Measurements from ENCODE around the gene FOXF2. TPM values are rescaled to one million over a fixed set of nuclear protein-coding genes. Genes with fewer than 3 reads are reported as not detected.
"Not testable (repeated sequence)": the region's sequence is repeated elsewhere in the genome, so short reads cannot be mapped to it uniquely, and the experiment has no call there.

The FOXF2 gene
- total RNA-seq, 1 experiment from 2014 or later, result not detected

DNA sequence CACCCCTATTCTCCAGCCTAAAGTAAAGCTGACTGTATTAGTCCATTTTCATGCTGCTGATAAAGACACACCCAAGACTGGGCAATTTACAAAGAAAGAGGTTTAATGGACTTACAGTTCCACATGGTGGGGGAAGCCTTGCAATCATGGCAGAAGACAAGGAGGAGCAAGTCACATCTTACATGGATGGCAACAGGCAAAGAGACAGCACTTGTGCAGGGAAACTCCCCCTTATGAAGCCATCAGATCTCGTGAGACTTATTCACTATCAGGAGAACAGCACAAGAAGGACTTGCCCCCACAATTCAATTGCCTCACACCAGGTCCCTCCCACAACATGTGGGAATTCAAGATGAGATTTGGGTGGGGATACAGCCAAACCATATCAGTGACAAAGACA is 19.7 kb upstream of the FOXF2 start:
- not testable (repeated sequence) for H3K4me2 ChIP-seq (ENCODE audit: low read depth, low read length, poor library complexity, severe bottlenecking); DNase-seq; H3K4me1 ChIP-seq (ENCODE audit: low read length); H3K9me2 ChIP-seq (replicated peaks; ENCODE audit: insufficient read depth, low read length); H3K27ac ChIP-seq (ENCODE audit: low read length); H3K27me3 ChIP-seq (ENCODE audit: low read length); H3K9ac ChIP-seq (ENCODE audit: low read length); H3K9me3 ChIP-seq (ENCODE audit: low read length); H2AFZ ChIP-seq (ENCODE audit: low read length); H3K4me3 ChIP-seq (ENCODE audit: low read length); H3K79me2 ChIP-seq (ENCODE audit: low read length); H3K36me3 ChIP-seq (ENCODE audit: insufficient read depth, low read length); H4K20me1 ChIP-seq (ENCODE audit: insufficient read depth, low read depth, low read length)

DNA sequence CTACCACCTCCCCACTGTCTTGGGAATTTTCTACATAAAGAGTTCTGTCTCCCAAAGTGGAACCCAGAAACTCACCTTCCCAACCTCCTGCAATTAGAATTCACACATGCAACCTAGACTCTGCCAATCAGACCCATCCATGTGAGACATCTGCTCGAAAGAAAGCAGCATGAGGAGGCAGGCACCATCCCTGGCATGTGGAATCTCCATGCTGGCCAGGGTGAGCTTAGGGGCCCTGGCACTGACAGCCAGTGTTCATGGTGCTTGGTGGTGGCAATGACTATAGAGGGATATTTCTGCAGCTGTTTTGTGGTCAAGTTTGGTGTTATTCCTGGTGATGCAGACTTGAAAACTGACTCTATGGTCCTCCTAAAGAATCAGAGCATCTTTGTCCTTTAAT is 17.4 kb upstream of the FOXF2 start:
- H3K9me3 ChIP-seq (ENCODE audit: low read length), result no peaks in the 10 kb centered on the region
- no peak overlapping the region for H3K4me3 ChIP-seq (ENCODE audit: low read length)
- H3K4me1 ChIP-seq (ENCODE audit: low read length), result no peaks in the 10 kb centered on the region
- no peaks in the 10 kb centered on the region for H3K79me2 ChIP-seq (ENCODE audit: low read length)
- H4K20me1 ChIP-seq (ENCODE audit: insufficient read depth, low read depth, low read length), result no peaks in the 10 kb centered on the region
- H2AFZ ChIP-seq (ENCODE audit: low read length), result no peak overlapping the region
- H3K9ac ChIP-seq (ENCODE audit: low read length), result no peak overlapping the region
- H3K36me3 ChIP-seq (ENCODE audit: insufficient read depth, low read length), result no peaks in the 10 kb centered on the region
- H3K4me2 ChIP-seq (ENCODE audit: low read depth, low read length, poor library complexity, severe bottlenecking), result no peak overlapping the region
- no peaks in the 10 kb centered on the region for H3K27me3 ChIP-seq (ENCODE audit: low read length)
- no peak overlapping the region for H3K27ac ChIP-seq (ENCODE audit: low read length)
- DNase-seq, result no peak
- no peaks in the 10 kb centered on the region for H3K9me2 ChIP-seq (replicated peaks; ENCODE audit: insufficient read depth, low read length)

DNA sequence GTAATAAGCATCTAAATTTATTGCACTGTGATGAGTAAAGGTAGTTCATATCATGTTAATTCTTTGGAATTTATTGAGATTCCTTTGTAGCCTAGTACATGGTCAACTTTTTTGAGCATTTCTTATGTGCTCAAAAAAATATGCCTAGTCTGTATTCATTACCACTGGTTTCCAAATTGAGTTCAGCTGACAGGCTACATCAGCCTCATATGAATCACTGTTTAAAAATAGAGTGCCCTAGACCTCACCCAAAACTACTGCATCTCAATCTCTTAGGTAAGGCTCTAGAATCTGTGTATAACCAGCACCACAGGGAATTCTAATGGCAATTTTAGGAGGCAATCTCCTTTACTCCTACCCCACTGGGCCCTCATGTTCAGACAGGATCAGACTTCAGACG is 16.7 kb upstream of the FOXF2 start:
- Histone ChIP-seq H3K4me3 (ENCODE audit: low read length) (no peak overlapping the region), H4K20me1 (ENCODE audit: insufficient read depth, low read depth, low read length) (no peaks in the 10 kb centered on the region), H3K9me3 (ENCODE audit: low read length) (no peaks in the 10 kb centered on the region), H3K4me2 (ENCODE audit: low read depth, low read length, poor library complexity, severe bottlenecking) (no peak overlapping the region), H3K9me2 (replicated peaks; ENCODE audit: insufficient read depth, low read length) (no peaks in the 10 kb centered on the region), H3K27ac (ENCODE audit: low read length) (no peak overlapping the region), H3K79me2 (ENCODE audit: low read length) (no peaks in the 10 kb centered on the region), H3K9ac (ENCODE audit: low read length) (no peak overlapping the region), H3K4me1 (ENCODE audit: low read length) (no peaks in the 10 kb centered on the region), H3K36me3 (ENCODE audit: insufficient read depth, low read length) (no peaks in the 10 kb centered on the region), H2AFZ (ENCODE audit: low read length) (no peak overlapping the region), H3K27me3 (ENCODE audit: low read length) (no peaks in the 10 kb centered on the region)
- no peak for DNase-seq

DNA sequence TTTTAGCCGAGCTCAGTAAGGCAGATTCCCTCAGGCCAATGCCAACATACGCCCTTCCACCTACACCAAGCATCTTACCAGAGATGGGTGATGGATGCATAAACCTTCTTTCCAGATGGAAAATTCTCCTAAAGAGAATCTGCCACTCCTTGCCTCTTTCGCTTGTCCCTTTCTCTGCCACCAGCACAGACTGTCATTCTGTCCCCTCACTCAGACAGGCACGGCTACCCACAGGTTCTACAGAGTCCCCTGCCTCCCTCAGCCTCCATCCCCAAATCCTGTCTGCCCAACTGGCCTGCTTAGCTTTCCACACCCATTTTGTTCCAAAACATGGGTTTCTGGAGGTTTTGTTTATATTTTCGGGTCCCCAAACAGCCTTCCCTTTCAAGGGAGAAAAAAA is 12.7 kb upstream of the FOXF2 start:
- H3K79me2 ChIP-seq (ENCODE audit: low read length), result no peaks in the 10 kb centered on the region
- no peaks in the 10 kb centered on the region for H3K9me2 ChIP-seq (replicated peaks; ENCODE audit: insufficient read depth, low read length)
- H3K9ac ChIP-seq (ENCODE audit: low read length), result no peak overlapping the region
- H3K36me3 ChIP-seq (ENCODE audit: insufficient read depth, low read length), result no peaks in the 10 kb centered on the region
- no peaks in the 10 kb centered on the region for H3K4me1 ChIP-seq (ENCODE audit: low read length)
- no peak overlapping the region for H3K27ac ChIP-seq (ENCODE audit: low read length)
- H3K9me3 ChIP-seq (ENCODE audit: low read length), result no peaks in the 10 kb centered on the region
- no peak overlapping the region for H2AFZ ChIP-seq (ENCODE audit: low read length)
- no peak for DNase-seq
- no peak overlapping the region for H3K4me2 ChIP-seq (ENCODE audit: low read depth, low read length, poor library complexity, severe bottlenecking)
- no peak overlapping the region for H3K4me3 ChIP-seq (ENCODE audit: low read length)
- no peaks in the 10 kb centered on the region for H4K20me1 ChIP-seq (ENCODE audit: insufficient read depth, low read depth, low read length)
- no peaks in the 10 kb centered on the region for H3K27me3 ChIP-seq (ENCODE audit: low read length)

DNA sequence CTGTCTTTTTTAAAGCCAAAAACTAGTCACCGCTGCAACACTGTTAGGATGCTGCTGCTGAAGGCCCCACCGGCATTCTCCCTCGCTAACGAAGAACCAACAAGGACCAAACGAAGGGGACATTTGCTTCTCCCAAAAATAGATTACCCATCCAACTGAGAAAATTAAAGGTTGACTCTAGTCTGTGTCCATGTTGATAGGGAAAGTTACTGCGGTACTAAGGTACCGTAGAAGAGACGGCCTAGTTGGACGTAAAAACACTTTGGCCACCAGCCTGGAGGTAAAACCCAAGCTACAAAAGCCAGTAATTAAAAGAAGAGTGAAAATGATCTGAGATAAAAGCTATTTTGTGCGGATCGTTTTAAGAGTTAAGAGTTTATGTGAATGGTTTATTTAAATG is 11.8 kb upstream of the FOXF2 start:
- Histone ChIP-seq H3K4me3 (ENCODE audit: low read length) (no peak overlapping the region), H3K4me2 (ENCODE audit: low read depth, low read length, poor library complexity, severe bottlenecking) (no peak overlapping the region), H3K36me3 (ENCODE audit: insufficient read depth, low read length) (no peaks in the 10 kb centered on the region), H2AFZ (ENCODE audit: low read length) (no peak overlapping the region), H3K9ac (ENCODE audit: low read length) (no peak overlapping the region), H3K27ac (ENCODE audit: low read length) (no peak overlapping the region), H4K20me1 (ENCODE audit: insufficient read depth, low read depth, low read length) (no peaks in the 10 kb centered on the region), H3K27me3 (ENCODE audit: low read length) (no peaks in the 10 kb centered on the region), H3K9me2 (replicated peaks; ENCODE audit: insufficient read depth, low read length) (no peaks in the 10 kb centered on the region), H3K4me1 (ENCODE audit: low read length) (no peaks in the 10 kb centered on the region), H3K79me2 (ENCODE audit: low read length) (no peaks in the 10 kb centered on the region), H3K9me3 (ENCODE audit: low read length) (no peaks in the 10 kb centered on the region)
- DNase-seq, result no peak

DNA sequence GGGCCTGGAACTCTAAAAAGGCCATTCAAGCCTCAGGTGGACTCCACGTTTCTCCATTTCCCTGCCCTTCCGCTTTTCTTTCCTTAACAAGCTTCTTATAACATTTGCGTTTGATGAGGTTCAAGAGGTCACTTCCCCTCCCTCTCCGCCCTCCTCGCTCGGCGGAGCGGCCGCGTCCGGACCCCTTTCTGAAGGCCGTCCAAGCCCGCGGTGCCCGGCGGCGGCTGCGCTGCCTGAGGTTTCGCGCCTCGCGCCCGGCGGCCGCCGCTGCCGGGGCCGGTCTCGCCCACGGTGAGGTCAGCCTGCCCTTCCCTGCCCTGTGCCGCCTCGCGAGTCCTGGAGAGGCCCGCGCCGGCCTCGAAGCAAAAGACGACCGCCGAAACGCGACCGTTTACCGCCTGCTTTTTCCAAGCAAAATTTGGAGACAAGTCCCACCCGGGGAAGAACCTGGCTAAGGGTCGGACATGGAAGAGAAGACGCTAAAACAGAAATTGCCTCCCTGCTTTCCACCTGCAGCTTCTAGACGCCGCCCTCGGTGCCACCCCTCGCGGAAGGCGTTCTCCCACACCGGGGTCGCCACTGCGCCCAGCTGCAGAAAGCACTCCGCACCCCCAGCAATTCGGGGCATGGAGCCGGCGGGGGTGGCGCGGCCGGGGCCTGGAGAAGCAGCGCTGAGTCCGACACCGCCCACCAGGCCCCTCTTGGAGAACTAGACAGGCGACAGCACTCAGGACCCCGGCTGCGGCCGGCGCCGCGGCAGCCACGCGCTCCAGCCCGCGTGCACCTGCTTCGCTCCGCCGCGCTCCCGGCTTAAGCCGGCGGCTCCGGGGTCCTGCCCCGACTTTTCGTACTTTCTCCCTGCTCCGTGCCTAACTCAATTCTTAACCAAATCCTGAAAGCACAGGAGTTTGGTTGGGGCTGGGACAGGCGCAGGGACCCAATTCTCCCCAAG is 11.0 kb upstream of the FOXF2 start:
- Histone ChIP-seq H3K27ac (ENCODE audit: low read length) (no peak overlapping the region), H3K9ac (ENCODE audit: low read length) (no peak overlapping the region), H3K36me3 (ENCODE audit: insufficient read depth, low read length) (no peaks in the 10 kb centered on the region), H2AFZ (ENCODE audit: low read length) (no peak overlapping the region), H3K4me3 (ENCODE audit: low read length) (no peak overlapping the region), H3K4me2 (ENCODE audit: low read depth, low read length, poor library complexity, severe bottlenecking) (no peak overlapping the region), H3K79me2 (ENCODE audit: low read length) (no peaks in the 10 kb centered on the region), H4K20me1 (ENCODE audit: insufficient read depth, low read depth, low read length) (no peaks in the 10 kb centered on the region), H3K27me3 (ENCODE audit: low read length) (no peaks in the 10 kb centered on the region), H3K9me2 (replicated peaks; ENCODE audit: insufficient read depth, low read length) (no peaks in the 10 kb centered on the region), H3K9me3 (ENCODE audit: low read length) (no peaks in the 10 kb centered on the region), H3K4me1 (ENCODE audit: low read length) (no peaks in the 10 kb centered on the region)
- no peak for DNase-seq

DNA sequence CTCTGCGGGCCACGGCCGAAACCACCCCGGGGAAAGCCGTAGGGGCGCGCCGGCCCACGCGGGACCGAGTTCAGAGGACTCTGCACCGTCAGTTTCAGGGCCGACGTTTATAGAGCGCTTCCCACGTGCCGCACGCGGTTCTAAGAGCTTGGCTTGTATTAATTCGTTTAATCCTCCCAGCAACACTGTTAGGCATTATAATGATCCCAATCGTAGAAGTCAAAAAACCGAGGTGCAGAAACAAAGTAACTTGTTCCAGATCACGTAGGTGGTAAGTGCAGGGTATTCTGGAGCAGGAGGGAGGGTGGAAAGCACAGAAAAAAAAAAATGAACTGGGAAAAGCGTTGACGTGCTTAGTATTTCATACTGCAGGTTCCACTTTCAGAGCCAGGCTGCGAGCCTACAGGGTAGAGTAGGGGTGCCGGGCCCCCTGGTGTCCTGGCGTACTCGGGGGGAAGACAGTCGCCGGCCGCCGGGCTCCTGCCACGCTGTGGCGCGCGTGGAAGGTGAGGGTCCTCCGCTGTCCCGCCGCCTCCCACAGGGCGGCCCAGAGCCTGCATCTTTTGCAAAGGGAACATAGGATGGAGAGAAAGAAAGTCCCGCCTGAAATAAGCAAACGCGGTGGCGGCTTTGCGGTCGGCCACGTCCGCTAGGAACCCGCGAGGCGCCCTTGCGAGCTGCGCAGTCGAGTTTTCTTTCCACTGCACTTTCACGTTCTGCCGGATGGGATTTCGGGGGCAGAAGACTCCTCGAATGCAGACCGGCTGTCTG is 10.2 kb upstream of the FOXF2 start:
- Histone ChIP-seq H3K36me3 (ENCODE audit: insufficient read depth, low read length) (no peaks in the 10 kb centered on the region), H3K4me3 (ENCODE audit: low read length) (no peak overlapping the region), H2AFZ (ENCODE audit: low read length) (no peak overlapping the region), H3K79me2 (ENCODE audit: low read length) (no peaks in the 10 kb centered on the region), H3K4me2 (ENCODE audit: low read depth, low read length, poor library complexity, severe bottlenecking) (no peak overlapping the region), H3K9me2 (replicated peaks; ENCODE audit: insufficient read depth, low read length) (no peaks in the 10 kb centered on the region), H3K27me3 (ENCODE audit: low read length) (no peaks in the 10 kb centered on the region), H3K9me3 (ENCODE audit: low read length) (no peaks in the 10 kb centered on the region), H3K4me1 (ENCODE audit: low read length) (no peaks in the 10 kb centered on the region), H3K9ac (ENCODE audit: low read length) (no peak overlapping the region), H3K27ac (ENCODE audit: low read length) (no peak overlapping the region), H4K20me1 (ENCODE audit: insufficient read depth, low read depth, low read length) (no peaks in the 10 kb centered on the region)
- DNase-seq, result no peak

DNA sequence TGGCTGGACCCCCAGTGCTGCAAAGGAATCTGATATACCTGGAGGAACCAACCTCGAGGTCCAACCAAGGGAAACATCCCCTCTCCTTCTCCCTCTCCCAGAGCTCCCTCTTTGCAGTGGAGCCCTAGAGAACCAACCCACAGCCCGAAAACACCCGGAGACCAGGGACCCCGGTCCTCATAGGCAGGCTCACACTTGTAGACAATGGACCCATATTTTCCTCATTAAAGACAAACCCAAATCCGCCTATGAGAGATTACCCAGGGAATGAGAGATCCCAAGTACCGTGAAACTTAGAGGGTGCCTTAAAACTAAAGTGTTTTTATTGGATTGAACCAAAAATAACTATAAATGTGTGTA is 9.6 kb upstream of the FOXF2 start:
- H3K4me1 ChIP-seq (ENCODE audit: low read length), result no peaks in the 10 kb centered on the region
- H3K9me3 ChIP-seq (ENCODE audit: low read length), result no peaks in the 10 kb centered on the region
- H3K79me2 ChIP-seq (ENCODE audit: low read length), result no peaks in the 10 kb centered on the region
- no peak overlapping the region for H3K4me2 ChIP-seq (ENCODE audit: low read depth, low read length, poor library complexity, severe bottlenecking)
- H2AFZ ChIP-seq (ENCODE audit: low read length), result no peak overlapping the region
- no peak overlapping the region for H3K4me3 ChIP-seq (ENCODE audit: low read length)
- no peaks in the 10 kb centered on the region for H4K20me1 ChIP-seq (ENCODE audit: insufficient read depth, low read depth, low read length)
- H3K27ac ChIP-seq (ENCODE audit: low read length), result no peak overlapping the region
- H3K9me2 ChIP-seq (replicated peaks; ENCODE audit: insufficient read depth, low read length), result no peaks in the 10 kb centered on the region
- no peak for DNase-seq
- H3K36me3 ChIP-seq (ENCODE audit: insufficient read depth, low read length), result no peaks in the 10 kb centered on the region
- no peak overlapping the region for H3K9ac ChIP-seq (ENCODE audit: low read length)
- H3K27me3 ChIP-seq (ENCODE audit: low read length), result no peaks in the 10 kb centered on the region

Measured in Karpas-422 (cell line).